Heart left ventricle (tissue), 13 donors: ENCODE data around the gene PARD6G.

ENCODE experiments used
- CTCF ChIP-seq, 12 donors: fragments of 200-600 bp; sonication (generic) in 4 of 12; IDR thresholded peaks; one replicate each; pipeline versions ENCODE4 v1.5.0 to v1.8.0; 2018 to 2022; ENCODE audit warnings: antibody characterized with exemption in 12 of 12, mild to moderate bottlenecking in 5 of 12
- POLR2A ChIP-seq, 2 donors: fragments of 450-650 bp; IDR thresholded peaks; one replicate each; pipeline ENCODE4 v1.6.1; 2017; ENCODE audit warnings: antibody characterized with exemption in 2 of 2, mild to moderate bottlenecking in 2 of 2, moderate library complexity in 2 of 2
- donor health status: ischemic (EF 13 %, LVEDD 7.1; RV severe dilation, severe dysfunction).
- donor health status: DM: no; HTN: yes; CAD: no.
- donor health status: DM: no; HTN: no; CAD: no.
- donor health status: ischemic (EF 25% LVEDD 6.9; RV normal size, moderate dysfunction).
- donor health status: ischemic (EF 25% LVEDD 5.7; RV mildly dilated, moderate dysfunction).
- donor health status: ischemic (EF 35%, LVEDD 5.7; RV mildly dilated, moderate dysfunction).
- donor health status: nonischemic (EF 11% LVEDD 7.7; RV severe dilation, severe dysfunction).
- donor health status: DM: yes; HTN: yes; CAD: no.
- donor health status: PGD.
- donor health status: ischemic (EF 29% LVEDD 5.4; RV normal size, mild dysfunction).
- donor health status: nonischemic (EF 23%, LVEDD 6.1; RV moderate dilation, normal function).

GRCh38 chr18:80145196-80145804, 102.0 kb downstream of the PARD6G start:
- no peak for TF ChIP-seq CTCF (IDR thresholded peaks at IDR 0.05)
- no peak for TF ChIP-seq POLR2A (IDR thresholded peaks at IDR 0.05)
